K562 (cell line): ENCODE measurements around the gene GRXCR2. TPM values are rescaled to one million over a fixed set of nuclear protein-coding genes. Genes with fewer than 3 reads are reported as not detected.

Experiments used
- ATF2 ChIP-seq: sonication (generic); formaldehyde crosslinking; IDR thresholded peaks from 2 replicates; pipeline ENCODE4 v1.8.1; 2022; ENCODE audit warnings: missing genetic modification reagents
- MITF ChIP-seq: IDR thresholded peaks from 2 replicates; pipeline ENCODE4 v1.6.1; 2014; ENCODE audit warnings: antibody characterized with exemption
- SMARCB1 ChIP-seq: IDR thresholded peaks from 2 replicates; pipeline ENCODE4 v1.6.1; 2011; ENCODE audit warnings: improper control_type of control experiment, low read depth; ENCODE audit not compliant: insufficient read length
- TCF15 ChIP-seq: fragments of 250-450 bp; sonication (Bioruptor Pico); IDR thresholded peaks from 2 replicates; pipeline ENCODE4 v1.8.0; 2022; ENCODE audit warnings: moderate library complexity, mild to moderate bottlenecking, inconsistent platforms
- U2AF2 ChIP-seq: fragments of 200-400 bp; formaldehyde crosslinking; optimal IDR thresholded peaks from 2 replicates; pipeline ENCODE3; 2017; ENCODE audit warnings: low read depth, mild to moderate bottlenecking, low read length
- XRCC5 ChIP-seq: fragments of 200-400 bp; formaldehyde crosslinking; IDR thresholded peaks from 2 replicates; pipeline ENCODE4 v1.6.1; 2017; ENCODE audit warnings: low read depth, mild to moderate bottlenecking, low read length
- ZNF232 ChIP-seq: sonication (generic); formaldehyde crosslinking; IDR thresholded peaks from 2 replicates; pipeline ENCODE4 v1.8.0; 2022; ENCODE audit warnings: mild to moderate bottlenecking, missing genetic modification reagents
- ZNF277 ChIP-seq: fragments of 250-450 bp; sonication (Bioruptor Pico); IDR thresholded peaks from 2 replicates; pipeline ENCODE4 v1.8.0; 2022; ENCODE audit warnings: inconsistent platforms, mild to moderate bottlenecking, moderate library complexity, borderline replicate concordance
- polyA plus RNA-seq, 8 experiments: library from polyadenylated mRNA; depleted of rRNA in 4 of 8; stranded (reverse) in 5 of 8; unstranded in 3 of 8; fragments of >200 nt; fragmentation: Nextera tagmentation in 2 of 8; fragmentation: Illumina TruSeq in 1 of 8; extraction: Ambion mirVana in 2 of 8; extraction: Trizol in 1 of 8; gene quantifications; 2 replicates each; pipeline versions ENCODE4 v1.2.1 to v1.2.3, GENCODE V29; 2011 to 2014; ENCODE audit warnings: inconsistent platforms in 1 of 8, missing spikeins in 1 of 8
- total RNA-seq, 7 experiments: library from RNA; depleted of rRNA in 6 of 7; stranded (reverse); fragments of >200 nt in 6 of 7; fragmentation: Illumina TruSeq in 2 of 7; extraction: Trizol in 2 of 7; gene quantifications; 2 replicates each; pipeline versions ENCODE4 v1.2.1 to v1.2.3, GENCODE V29; 2011 to 2021; ENCODE audit warnings: low replicate concordance in 1 of 7

GRXCR2 gene
- total and polyA plus RNA-seq, 9 of the 15 experiments (the other 6 are each of a cell fraction or from before 2014, with no cell fraction given), result not detected

- TF ChIP-seq ZNF232 (CRISPR knock-in tag), result no peak
- no peak for TF ChIP-seq ATF2
- no peak for TF ChIP-seq ZNF277
- no peak for TF ChIP-seq SMARCB1
- no peak for TF ChIP-seq TCF15 (CRISPR knock-in tag)
- no peak for TF ChIP-seq XRCC5
- TF ChIP-seq MITF, result no peak
- TF ChIP-seq U2AF2, result no peak
Measured at GRCh38 chr5:145812877-145813276, 59.9 kb downstream of the GRXCR2 start (continued).
